GM21723 (cell line): ENCODE data around the gene ARHGAP22.

Experiments
- ATAC-seq: cut with Tn5 transposase; IDR thresholded peaks from one replicate; pipeline ENCODE4 v1.9.1; 2021; ENCODE audit warnings: mild to moderate bottlenecking, moderate library complexity; ENCODE audit not compliant: unreplicated experiment

ARHGAP22 gene

GRCh38 chr10:48589266-48589665, 15.6 kb downstream of the ARHGAP22 start:
- no peak for ATAC-seq

- no peak for ATAC-seq
These were observed 17.1 kb downstream of the ARHGAP22 start for GRCh38 chr10:48587819-48588218.

- ATAC-seq = no peak
These were observed 17.8 kb downstream of the ARHGAP22 start for GRCh38 chr10:48587101-48587500.

GRCh38 chr10:48582970-48583369, 21.9 kb downstream of the ARHGAP22 start:
- no peak for ATAC-seq

DNA sequence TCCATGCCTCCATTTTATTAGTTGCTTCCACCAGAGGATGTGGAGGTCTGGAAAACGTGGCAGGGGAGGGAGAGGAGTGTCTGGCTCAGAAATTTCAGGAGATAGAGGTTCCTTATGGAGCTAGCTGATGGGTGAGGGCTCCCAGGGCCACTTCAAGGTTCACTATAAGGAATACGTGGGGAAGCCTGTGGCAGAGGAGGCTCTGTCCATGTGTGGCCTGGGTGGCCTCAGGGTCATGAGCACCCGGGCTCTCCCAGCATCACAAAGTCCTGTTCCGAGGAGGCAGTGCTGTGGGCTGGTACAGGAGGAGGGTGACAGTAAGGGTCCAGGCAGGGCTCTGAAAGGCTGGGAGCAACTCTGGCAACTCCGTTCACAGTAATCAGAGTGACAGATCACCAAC, 24.6 kb downstream of the ARHGAP22 start:
- ATAC-seq = no peak

DNA sequence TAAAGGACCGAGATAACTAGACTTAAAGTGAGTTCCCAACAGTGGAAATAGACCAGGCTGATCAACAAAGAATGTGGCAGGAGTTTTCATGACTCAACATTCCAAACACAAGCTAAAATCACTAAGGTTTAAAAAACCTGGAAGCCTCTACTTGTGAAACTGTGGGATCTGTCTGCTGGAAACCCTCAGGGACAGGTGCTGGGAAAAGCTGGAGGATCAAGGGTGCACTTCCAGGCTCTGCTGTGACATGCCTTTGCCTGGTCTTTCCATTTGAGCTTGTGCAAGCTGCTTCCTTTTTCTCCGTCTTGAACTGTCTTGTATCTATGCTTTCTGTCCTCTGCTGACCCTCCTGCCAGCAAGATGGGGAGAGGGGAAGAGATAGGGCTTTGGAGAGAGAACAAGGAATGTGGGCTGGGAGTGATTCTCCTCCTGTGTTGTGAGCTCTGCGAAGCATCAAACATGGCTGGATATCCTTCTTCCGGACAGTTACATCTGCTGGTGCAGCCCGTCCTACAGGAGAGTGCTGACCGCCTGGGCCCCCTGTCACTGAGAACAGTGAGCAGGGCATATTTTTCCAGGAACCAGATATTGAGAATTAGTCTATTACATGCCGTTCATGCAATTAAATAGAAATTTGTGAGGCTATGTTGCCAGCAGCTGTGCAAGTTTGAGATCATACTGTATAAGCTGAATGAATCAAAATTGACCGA, 25.5 kb downstream of the ARHGAP22 start:
- ATAC-seq = no peak

- ATAC-seq = no peak
These were observed 27.7 kb downstream of the ARHGAP22 start for GRCh38 chr10:48577158-48577557.

- no peak for ATAC-seq
These were observed 28.4 kb downstream of the ARHGAP22 start for GRCh38 chr10:48576501-48576900.

- ATAC-seq = no peak
These were observed 29.0 kb downstream of the ARHGAP22 start for GRCh38 chr10:48575901-48576300.

DNA sequence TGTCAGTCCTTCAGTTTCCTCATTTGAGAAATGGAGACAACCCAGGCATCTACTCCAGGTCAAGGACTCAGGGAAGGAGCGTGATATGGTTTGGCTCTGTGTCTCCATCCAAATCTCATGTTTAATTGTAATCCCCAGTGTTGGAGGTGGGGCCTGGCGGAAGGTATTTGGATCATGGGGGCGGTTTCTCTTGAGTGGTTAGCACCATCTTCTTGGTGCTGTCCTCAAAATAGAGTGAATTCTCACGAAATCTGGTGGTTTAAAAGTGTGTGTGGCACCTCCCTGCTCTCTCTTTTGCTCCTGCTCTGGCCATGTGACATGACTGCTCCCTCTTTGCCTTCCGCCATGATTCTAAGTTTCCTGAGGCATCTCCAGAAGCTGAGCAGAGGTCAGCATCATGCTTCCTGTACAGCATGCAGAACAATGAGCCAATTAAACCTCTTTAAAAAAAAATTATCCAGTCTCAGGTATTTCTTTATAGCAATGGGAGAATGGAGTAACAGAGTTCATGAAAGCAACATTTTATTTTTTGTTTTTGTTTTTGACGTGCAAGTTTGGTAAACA, 30.0 kb downstream of the ARHGAP22 start:
- ATAC-seq = no peak

DNA sequence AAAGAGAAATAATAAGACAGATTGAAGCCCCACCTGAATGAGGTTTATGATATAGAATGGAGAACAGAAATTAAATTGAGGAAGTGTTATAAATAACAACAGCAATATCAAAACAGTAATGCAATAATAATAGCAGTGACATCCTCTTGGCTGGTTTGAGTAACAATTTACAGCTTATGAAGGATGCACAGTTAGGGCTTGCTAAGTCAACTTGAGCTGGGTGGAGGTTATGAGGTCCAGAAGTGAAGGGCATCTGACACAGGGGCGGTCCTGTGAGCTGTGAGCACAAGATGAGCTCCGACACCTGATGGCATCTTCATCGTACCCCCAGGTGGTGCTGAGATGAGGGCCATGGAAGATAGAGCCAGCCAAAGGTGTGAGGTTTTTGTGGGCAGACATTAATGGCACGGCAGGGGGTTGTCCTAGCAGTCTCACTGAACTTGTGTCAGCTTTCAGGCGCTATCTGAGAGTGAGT, 30.5 kb downstream of the ARHGAP22 start:
- ATAC-seq = no peak

DNA sequence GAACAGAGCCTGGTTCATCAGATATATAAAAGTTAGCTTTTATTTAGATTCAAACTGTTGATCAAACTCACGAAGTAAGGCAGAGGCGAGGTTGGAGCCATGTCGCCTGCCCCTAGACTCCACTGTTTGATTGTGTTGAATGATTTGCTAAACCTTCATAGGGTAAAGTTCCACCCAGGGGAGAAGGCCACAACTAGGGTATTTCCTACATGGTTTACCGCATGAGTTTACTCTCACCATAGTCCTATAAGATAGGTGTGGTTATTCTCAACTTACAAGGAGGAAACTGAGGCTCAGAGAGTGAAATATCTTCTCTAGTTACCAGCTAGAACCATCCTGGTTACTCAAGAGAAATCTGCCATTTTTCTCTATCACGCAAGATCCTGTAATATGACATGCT, 31.8 kb downstream of the ARHGAP22 start:
- no peak for ATAC-seq

GRCh38 chr10:48572414-48572813, 32.5 kb downstream of the ARHGAP22 start:
- ATAC-seq = no peak

GRCh38 chr10:48568546-48568945, 36.3 kb downstream of the ARHGAP22 start:
- ATAC-seq = no peak

GRCh38 chr10:48568131-48568530, 36.7 kb downstream of the ARHGAP22 start:
- no peak for ATAC-seq

DNA sequence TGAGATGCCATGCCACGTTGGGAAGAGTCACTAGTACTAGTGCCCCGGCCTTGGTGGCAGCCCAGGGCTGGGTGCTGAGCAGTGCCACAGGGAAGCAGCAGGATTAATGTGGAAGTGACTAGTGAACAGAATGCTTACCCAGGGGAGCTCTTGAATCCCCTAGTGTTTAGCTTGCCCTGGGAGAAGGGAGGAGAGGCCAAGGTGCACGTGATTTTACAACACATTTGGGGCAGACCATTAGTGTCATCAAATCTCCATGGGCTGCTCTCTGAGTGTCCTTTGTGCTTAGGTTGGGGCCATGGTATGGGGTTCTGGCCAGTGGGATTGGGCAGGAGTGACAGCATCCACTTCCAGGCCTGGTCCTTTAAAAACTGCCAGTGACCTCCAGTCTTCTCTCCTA, 37.5 kb downstream of the ARHGAP22 start:
- ATAC-seq = no peak

DNA sequence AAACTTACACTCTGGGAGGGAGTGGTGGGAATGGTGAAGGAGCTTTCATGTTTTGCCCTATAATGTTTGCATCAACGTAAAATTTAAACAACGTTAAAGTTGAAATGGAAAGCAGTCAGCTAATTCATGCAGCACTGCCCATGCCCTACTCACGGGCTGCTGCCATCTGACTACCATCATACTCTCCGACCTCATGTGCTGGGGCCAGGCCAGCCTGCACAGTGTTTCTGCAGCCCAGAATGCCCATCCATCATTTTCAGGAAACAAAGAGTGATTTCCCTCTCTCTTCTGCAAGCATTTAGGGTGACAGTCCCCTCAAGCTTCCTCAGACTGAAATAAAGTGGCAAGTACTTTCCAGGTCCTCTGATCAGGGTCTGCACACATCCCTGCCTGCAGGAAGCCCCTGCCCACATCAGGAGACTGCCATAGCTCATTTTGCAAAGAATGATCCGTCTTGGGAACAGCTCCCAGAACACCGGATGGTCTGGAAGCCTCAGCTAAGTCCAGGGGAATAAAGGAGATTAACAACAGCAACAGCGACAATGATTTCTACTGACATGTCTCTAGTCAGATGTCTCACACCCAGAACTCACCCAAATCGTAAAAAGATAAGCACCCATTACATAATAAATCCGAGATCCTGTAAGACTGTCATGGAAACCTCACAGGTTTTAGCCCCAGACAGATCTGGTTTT, 40.3 kb downstream of the ARHGAP22 start:
- ATAC-seq = no peak

DNA sequence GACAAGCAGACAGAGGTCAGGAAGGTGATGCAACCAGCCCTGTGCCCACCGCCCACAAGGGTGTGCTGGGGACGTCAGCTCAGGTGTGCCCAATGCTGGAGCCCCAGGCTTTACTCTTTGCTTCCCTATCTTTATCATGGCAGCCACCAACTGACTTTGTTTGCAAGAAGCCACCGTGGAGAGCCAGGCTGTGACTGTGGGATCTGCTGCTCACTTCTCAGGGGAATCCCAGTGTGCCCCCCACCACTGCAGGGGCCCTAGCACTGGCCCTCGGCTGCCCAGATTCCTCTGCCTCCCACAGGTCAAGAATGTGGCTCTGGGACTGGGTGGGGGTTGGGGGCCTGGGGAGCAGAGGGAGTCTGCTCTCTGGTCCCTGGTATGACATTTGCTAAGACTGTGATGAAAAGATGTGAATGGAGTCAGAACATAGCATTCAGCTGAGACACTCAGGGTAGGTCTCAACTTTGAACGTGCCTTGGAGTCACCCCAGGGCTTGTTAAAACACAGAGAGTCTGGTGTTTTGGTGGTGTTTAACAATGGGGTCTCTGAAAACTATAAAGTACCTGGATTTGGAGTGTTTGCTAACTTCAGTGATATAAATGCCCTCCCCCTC, 47.3 kb downstream of the ARHGAP22 start:
- no peak for ATAC-seq

GRCh38 chr10:48556713-48557112, 48.2 kb downstream of the ARHGAP22 start:
- no peak for ATAC-seq

- no peak for ATAC-seq
These were observed 48.8 kb downstream of the ARHGAP22 start for GRCh38 chr10:48556065-48556464.

- no peak for ATAC-seq
These were observed 49.4 kb downstream of the ARHGAP22 start for GRCh38 chr10:48555310-48556042.
